NCI-H748 treated with DMSO at 0.1 percent for 48 hours (cell line): Measurements from ENCODE around the gene TFAP2B.

Experiments used
- DNase-seq: peaks from one replicate; lab custom pipeline; 2025; lab: John Stamatoyannopoulos, UW

Gene TFAP2B

DNA sequence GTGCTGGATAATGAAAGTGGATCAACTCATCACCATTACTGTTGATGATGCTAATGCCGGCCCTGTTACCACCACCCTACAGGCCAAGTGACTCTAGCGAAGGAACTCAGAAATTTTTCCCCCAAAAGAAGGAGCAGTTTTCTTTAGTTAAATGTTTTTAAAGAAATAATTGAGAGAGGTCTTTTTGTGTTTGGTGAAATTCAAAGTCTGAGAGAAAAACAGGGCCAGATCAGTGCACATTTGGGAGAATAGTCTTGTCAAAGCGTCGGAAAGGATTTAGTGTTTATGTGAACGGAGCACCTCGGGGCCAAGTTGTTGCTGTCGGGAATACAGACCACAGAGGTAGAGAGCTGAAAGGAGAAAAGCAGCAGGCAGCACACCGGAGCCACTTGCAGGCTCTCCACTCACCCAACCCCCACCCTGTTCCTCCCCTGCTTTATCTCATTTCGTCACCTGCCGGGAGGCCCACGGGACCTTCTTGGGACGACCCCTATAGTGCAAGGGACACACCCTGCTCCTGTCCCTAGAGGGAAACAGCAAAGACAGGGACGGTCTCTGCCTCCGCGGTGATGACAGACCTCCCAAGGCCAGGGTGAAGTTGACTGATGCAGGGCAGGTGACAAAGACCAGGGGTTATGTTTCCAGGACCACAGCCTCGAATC, 6.8 kb downstream of the TFAP2B start:
- no peak for DNase-seq

- DNase-seq, result no peak
These were observed 7.5 kb downstream of the TFAP2B start for GRCh38 chr6:50826037-50826761.

DNA sequence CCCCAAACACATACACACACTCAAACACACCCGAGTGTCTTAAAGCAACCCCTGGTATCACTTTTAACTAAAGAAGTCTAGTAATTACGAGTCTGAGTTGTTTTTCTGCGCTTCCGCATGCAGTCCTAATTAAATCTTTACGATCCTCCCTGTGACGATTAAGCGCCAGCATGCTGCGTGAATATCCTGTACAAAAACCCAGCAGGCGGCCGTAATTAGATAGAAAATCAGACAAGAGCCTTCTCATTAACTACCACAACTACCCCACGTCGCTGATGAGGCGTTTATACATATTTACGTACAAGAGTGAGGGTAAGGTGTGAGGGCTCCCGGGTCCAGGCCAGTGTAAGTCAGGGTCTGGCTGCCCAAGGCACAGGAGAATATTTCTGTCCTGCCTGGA, 8.1 kb downstream of the TFAP2B start:
- DNase-seq, result peak; percentile 96

DNA sequence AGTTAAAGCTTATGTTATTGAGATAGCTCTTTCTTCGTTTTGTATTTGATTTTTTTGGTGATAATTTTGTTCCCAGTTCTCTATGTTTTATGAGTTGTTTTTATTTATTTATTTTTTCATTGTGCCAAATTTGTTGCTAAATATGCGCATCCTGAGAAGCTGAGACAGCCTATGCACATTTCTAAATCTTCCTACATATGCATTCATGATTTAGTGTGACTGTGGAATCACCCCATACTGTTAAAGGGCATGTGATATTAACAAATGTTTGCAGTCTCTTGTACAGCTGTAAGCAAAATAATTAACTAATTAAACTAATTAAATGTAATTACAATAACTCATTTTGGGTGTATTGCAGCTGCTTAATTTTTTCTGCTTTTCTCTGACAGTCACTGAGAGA, 10.4 kb downstream of the TFAP2B start:
- no peak for DNase-seq

GRCh38 chr6:50829898-50830444, 11.3 kb downstream of the TFAP2B start:
- DNase-seq, result peak; percentile 98

DNA sequence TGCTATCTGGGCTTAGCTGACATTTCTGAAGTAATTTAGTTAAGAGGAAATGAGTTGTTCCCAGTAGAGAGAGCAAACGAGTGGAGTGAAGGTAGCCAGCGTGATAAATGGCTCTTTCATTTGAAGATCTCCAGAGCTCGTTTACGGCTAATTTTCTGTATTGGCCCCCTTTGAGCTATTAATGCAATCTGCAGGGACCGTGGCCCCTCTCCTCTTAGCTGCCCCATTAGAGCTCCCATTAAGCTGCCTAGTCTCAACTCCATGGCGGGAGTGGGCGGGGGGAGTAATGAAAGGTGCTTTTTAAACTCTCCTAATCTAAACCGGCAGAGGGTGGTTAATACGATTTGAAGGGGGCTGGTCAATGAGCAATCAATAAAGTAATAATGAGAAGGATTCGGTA, 12.5 kb downstream of the TFAP2B start:
- DNase-seq, result peak; percentile 61

GRCh38 chr6:50832912-50833311, 14.2 kb downstream of the TFAP2B start:
- no peak for DNase-seq

GRCh38 chr6:50834929-50835410, 16.3 kb downstream of the TFAP2B start:
- DNase-seq, result no peak

DNA sequence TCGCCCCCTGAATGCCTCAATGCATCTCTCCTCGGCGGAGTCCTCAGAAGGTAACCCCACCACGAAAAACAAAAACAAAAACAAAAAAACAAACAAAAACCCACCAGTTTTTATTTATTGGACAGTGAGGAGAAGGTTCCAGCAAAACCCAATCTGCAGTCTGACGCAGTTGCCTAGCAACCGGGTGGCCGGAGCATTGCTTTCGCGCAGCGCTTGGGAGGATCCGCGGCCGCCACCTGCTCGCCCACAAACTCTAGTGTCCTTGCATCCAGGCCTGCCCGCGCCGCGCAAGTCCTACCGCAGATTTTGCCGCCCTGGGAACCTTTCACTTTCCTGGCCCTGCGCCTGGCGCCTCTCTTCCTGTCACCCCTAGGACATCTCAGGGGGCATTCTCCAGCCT, 17.6 kb downstream of the TFAP2B start:
- no peak for DNase-seq

DNA sequence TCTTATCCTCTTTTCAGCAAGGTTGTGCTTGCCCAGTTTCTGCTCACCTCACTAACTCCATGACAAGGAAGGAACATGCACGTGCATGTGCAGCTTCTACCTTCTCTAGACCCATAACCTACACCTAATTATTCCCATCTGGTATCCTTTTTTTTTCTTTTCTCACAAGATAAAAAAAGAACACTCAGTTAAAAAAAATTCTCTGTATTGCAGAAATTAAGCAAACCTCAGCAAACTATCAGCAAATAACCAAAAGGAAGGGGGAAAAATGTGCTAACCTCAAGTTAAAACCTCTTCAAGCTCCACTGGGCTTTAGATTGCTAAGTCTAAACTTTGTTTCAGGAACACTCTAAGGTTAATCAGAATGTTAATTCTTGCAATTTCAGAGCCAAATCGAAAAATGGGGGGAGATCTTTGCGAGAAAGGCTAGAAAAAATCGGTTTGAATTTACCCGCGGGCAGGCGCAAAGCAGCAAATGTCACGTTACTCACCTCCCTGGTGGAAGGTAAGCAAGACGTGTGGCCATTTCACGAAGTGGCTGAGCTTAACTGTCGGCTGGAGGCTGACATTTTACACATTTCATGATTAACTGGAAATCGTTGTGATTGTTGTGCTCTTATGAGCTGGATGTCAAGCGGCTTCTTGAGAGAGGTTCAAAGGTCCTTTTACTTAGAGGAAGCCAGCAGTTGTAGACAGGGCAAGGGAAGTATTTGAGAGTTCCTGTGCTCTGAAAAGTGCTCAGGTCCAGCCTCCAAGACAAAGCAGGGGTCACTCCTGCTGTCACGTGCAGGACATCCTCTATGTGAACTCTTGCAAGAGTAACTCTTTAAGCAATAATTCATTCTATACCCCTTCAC, 19.1 kb downstream of the TFAP2B start:
- DNase-seq, result no peak

DNA sequence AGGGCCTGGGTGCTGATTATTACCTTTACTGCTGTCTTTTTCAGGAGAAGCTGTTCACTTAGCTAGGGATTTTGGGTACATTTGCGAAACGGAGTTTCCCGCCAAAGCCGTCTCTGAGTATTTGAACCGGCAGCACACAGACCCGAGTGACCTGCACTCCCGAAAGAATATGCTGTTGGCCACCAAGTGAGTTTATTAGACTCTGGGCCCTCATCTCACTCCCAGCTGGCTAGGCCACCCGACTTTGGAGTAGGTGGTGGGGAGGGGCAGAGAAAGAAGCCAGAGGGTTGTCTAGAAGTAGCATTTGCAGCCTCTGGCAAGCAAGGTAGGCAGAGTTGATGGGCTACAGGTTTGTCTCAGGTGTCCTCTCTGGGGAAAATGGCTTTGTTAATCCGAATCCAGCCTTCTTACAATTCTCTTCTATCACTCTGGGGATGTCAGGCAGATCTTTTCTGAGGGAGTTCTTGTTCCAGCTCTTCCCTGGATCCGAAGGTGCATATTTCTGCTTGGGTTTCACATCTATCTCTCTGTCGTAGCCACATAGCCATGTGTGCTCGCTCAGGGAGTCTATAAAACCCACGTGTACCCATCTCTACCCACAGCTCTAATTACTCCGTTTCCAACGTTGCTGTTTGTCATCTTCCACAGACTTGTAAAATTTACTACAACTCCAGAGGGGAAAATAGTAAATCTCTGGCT, 21.6 kb downstream of the TFAP2B start:
- no peak for DNase-seq

DNA sequence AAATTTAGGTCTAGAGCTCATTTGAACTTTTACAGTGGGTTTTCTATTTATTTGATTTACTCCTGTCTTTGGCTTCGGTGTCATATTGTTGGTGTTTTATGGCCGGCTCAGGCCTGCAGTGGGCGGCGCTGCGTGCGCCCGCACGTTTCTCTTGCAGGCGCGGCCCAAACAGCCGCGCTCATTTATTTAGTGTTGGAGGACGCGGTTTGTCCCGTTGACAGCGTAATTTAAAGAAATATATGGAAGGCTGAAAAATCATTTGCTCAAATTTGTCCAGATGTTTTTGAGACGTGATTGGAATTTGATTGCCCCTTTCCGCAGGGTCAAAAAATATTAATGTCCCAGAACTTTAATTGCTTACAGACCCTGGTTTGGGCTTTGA, 22.1 kb downstream of the TFAP2B start:
- no peak for DNase-seq

GRCh38 chr6:50842446-50842845, 23.8 kb downstream of the TFAP2B start:
- no peak for DNase-seq

DNA sequence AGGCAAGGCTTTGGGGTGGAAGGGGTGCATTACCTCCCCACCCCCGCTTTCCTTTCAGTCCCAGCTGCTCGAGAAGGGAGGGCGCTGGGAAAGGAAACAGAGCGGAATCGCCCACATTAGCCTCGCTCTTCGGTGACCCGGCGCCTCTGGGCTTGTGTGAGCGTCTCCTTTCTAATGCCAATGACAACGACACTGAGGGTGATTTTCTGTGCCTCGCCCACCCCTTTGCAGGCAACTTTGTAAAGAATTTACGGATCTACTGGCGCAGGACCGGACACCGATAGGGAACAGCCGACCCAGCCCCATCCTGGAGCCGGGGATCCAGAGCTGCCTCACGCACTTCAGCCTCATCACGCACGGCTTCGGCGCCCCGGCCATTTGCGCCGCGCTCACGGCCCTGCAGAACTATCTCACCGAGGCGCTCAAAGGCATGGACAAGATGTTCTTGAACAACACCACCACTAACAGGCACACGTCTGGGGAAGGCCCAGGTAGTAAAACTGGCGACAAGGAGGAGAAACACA, 24.3 kb downstream of the TFAP2B start:
- DNase-seq, result no peak

DNA sequence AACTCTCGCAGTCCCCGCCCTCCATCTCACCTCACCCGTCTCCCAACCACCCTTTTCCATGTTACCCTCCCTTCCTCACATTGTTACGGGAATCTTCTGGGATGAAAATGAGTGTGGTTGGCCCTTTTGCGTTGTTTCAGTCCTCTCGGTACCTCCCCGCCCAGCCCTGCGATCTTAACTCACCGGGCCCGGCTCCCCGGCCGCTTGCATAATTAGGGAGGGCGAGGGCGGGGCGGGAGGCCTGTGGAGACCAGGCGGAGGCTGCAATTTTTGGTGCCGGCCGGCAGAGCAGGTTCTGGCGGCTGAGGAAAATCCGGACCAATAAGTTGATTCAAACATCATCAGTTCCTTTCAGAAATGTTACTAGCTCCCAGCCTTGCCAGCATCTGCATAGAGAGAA, 25.2 kb downstream of the TFAP2B start:
- no peak for DNase-seq

DNA sequence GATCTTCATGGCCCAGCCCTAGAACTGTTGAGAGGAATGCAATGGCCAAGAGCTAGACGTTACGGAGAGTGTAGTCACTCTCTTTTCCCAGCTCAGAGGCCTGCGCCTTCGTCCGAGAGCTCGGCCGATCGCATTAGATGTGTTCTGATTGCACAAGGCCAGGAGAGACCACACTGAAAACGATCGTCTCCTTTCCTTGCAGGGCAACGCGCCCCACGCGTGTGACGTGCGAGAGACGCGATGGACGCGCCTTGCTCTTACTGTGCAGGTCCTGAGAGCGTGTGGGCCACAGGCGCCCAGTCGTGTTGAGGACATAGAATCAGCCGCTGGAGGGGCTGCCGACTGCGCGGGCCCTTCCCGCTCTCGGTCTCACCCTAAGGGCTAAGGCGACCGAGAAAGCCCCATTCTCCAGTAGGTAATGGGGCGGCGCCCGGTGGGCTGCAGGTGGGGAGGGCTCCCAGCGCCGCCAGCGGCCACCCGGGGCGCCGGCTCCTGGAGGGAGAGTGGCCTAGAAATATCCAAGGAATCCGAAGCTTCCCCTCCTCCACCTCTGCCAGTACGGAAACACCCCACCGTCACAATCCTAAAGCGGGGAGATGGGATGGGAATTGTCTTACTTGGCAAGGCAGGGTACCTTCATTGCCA, 26.9 kb downstream of the TFAP2B start:
- DNase-seq, result no peak

DNA sequence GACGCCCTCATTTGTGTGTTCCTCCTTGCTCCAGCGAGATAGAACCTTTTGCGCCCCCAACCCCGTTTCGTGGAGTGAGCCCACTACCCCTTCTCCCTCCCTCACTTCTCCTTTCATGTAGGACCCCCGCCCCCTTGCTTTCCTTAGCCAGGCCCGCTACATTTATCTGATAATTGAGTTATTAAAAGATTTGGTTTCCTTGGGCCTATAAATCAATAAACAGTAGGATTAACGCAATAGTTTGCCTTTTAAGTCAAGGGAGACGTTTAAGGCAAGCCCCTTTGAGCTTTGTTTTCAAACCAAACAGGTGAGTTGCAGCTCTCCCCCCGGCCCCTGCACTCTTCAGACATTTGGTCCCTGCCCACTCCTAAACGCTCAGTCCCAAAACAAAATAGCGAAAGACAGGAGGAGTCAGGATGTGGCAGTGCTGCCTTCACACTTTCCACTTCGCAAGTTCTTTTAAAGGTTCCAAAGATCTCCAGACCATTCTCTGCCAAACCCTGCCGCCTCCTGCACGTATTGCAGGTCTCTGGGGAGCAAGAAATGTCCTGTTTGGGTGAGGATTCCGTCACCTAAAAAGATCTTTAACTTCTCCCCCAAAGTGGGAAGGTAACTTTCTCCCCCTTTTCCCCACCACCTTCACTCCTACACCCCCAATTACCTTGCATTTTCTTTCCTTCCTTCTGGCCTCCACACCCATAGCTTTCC, 27.6 kb downstream of the TFAP2B start:
- no peak for DNase-seq

DNA sequence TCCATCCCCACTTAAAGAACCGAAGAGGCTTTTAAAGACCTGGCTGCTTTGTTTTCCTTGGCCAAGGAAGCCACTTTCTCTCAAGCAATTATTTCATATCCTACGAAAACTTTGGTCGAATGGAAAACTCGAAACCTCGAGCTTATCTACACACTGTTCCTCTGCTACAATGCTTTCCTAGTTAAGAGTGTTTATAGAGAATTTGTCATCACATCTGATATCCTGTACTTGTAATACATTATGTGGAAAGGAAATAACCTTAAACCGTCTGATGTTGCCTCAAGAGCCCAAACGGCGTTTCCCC, 28.1 kb downstream of the TFAP2B start:
- no peak for DNase-seq

- DNase-seq, result no peak
These were observed 29.4 kb downstream of the TFAP2B start for GRCh38 chr6:50847890-50848594.
